GM12892 (cell line): ENCODE data around the gene PARP1.
"Not testable (repeated sequence)": the region's sequence is repeated elsewhere in the genome, so short reads cannot be mapped to it uniquely, and the experiment has no call there.

Experiments
- POLR2AphosphoS5 ChIP-seq: IDR thresholded peaks from 2 replicates; pipeline ENCODE4 v1.6.1; 2011; ENCODE audit warnings: low read depth, low read length, control low read depth
- TAF1 ChIP-seq: IDR thresholded peaks from 2 replicates; pipeline ENCODE4 v1.6.1; 2011; ENCODE audit warnings: low read depth, mild to moderate bottlenecking, control low read depth, low read length, borderline replicate concordance

DNA sequence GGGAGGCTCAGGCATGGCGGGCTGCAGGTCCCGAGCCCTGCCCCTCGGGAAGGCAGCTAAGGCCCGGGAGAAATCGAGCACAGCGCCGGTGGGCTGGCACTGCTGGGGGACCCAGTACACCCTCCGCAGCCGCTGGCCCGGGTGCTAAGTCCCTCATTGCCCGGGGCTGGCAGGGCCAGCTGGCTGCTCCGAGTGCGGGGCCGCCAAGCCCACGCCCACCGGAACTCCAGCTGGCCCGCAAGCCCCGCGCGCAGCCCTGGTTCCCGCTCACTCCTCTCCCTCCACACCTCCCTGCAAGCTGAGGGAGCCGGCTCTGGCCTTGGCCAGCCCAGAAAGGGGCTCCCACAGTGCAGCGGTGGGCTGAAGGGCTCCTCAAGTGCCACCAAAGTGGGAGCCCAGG lies 18.5 kb upstream of the PARP1 start:
- not testable (repeated sequence) for TF ChIP-seq POLR2AphosphoS5, TAF1
